Central memory CD4-positive, alpha-beta T cell (primary cell): ENCODE data around the gene AQP9.

Experiments
- DNase-seq: peaks from one replicate; pipeline ENCODE4 v3.0.0; 2022

The AQP9 gene

DNA sequence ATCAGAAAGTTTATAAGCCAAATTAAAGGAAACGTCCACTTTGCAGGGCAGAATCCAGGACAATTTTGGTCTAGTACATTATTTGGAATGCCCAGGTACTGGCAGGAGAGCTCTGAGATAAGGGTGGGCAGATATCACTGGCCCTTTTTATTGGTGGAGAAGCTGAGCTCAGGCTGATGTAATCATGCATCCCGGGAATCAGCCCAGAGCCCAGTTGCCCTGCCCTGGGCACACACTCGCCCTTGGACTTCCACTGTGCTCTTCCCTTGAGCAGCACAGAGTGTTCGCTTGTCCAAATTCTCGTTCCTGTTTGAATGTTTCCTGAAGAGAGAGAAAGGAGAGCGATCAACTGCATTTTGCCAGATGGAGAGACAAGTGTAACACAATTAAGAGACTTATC, 3.7 kb downstream of the AQP9 start:
- no peak for DNase-seq

DNA sequence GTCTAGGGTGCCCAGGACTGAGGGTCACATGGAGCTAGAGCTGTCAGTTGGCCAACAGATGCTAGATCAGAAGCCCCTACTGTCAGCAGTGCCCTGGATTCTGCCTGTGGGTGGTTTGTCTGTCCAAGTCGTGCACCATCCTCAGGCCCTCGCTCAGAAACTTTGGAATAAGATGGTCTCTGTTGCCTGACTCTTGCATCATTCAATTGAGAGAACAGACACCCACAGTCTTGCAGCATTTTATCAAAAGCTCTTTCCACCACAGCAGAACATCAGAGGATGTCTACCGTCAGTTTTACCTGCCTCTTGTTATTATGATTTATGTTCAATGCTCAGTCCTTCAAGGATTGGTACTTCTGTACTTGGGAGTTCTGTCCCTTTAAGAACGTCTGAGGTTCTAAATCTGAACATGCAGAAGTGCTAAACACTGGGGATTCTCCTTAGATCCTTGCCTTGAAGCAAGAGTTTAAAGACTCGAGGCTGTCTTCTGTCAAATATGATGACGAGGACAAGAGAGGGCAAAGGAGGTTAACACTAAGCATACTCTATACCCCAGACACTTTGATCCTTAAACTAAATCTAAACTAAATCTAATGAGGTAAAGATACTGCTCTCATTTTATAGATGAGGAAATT, 4.8 kb downstream of the AQP9 start:
- DNase-seq, result no peak

DNA sequence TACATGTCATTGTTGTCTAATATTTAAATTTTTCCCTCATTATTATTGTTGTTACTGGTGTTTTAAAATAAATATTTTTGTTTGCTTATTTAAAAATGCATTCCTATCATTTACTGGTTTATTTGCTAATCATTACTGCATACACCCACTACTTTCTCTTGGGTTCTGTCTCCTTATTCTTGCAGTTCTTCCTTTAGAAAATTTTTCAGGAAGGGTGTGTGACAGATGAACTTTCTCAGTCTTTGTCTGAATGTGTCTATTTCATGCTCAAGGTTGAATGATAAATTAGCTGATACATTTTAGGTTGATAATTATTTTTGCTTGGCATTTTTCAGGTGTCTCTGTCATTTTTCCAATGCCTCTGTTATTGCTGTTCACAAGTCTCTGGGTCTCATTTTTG, 7.4 kb downstream of the AQP9 start:
- no peak for DNase-seq

DNA sequence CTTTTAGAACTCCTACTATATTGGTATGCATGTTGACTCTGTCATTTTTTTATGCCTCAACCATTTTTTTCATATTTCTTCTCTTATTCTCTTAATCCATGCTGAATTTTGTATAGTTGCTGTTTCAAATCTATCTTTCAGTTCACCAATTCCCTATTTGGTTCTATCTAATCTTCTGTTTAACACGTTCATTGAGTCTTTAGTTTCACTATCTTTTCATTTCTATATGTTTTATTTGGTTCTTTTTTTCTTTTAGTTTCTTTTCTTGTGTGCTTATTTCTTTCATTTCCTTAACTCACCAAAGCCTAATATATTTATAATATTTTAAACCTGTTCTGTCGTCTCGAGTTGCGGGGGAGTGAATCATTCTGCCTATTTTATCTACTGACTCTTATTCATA, 8.0 kb downstream of the AQP9 start:
- no peak for DNase-seq

DNA sequence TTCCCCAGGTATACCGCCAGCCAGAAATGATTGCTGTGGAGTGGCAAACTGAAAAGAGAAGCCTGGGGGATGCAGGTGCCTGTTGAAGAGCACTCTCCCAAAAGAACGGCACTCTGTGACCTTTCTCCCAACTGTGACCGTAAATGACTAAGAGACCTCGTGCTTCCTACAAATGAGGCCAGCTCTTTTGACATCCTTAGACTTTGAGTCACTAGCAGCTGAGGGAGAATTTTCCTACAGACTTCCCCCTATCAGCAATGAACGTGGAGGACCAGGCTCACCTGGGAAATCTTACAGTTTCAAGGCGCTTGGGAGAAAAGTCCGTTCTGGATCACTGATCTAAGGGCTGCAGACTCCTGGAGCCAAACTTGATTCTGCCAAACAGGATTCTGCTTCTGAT, 8.6 kb downstream of the AQP9 start:
- no peak for DNase-seq

DNA sequence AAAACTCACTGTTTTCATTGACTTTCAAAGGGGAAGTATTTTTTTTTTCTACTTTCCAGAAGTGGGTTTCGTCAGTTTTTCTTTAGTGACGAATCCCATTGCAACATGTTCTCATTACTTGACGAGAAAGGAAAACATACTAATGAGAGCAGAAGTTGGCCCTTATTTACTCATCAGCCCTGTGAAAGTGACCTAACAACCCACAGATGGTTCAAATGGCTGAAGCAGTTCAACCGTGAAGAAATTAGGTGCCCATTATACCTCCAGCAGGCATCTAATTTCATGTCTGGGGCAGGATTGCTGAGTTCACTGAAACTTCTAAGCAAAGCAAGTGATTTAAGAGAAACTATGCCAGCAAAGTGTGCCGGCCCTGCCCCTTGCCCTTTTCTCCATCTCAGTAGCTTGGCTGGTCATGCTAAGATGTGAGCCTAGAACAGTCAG, 9.0 kb downstream of the AQP9 start:
- no peak for DNase-seq

DNA sequence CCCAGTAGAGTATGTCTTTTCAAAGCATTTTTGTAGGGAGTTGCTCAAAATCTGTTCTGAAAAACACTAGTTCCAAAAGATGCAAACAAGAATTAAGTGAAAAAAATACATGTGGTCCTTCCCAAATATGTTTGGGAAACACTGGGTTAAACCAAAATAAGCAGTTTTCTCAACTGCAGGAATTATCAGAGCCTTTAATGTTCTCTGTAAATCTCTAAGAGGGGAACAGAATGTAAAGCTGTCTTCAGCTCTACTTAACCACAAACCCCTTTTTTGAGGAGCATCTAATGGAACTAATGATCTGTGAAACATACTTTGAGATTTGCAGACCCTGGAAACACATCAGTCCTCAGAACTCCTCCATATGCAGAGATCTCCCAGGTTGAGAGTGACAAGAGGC, 9.9 kb downstream of the AQP9 start:
- DNase-seq, result no peak

DNA sequence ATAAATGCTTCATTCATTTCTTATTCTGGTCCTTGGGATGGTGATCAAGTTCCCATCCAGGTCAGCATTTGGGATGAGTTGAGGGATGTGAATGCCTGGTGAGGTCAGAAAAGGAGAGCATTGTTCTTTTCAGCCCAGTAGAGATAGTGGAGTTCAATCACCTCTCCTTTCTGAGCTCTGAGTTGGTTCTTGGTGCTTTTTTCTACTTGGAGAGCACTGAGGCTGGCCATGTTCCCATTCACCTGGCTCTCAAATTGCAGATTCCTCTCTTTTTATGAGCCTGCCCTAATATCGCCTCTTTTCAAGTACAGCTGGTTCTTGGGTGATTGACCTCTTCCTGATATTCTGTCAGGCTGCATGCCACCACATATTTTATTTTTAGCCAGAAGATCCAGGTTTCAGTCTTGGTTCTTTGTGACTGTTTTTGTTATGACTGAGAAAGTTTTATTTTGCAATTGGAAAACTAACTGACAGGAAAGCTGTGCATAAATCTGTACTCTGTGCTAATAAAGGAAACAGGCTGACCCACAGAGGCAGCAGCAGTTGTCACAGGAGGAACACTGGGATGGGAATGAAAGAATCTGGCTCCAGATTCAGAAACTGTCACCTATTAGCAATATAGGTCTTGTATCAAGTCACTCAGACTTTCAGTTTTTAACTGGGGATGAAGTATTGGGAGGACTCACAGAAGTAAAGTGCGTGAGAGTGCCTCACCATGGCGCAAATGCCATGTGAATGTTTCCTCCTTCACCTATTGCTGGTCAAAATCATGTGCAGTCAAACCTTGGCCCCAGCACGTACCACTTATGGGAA, 10.7 kb downstream of the AQP9 start:
- DNase-seq, result no peak

DNA sequence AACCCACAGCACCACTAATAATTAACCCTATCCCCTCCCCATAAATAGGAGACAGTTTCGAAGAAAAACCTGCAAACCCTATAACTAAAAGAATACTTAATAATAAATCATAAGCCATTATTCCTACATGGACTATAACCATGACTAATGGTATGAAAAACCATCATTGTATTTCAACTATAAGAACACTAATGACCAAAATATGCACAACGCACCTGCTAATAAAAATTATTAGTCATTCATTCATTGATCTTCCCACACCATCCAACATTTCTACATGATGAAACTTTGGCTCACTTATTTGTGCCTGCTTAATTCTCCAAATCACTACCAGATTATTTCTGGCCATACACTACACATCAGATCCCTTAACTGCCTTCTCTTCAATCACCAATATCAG, 16.6 kb downstream of the AQP9 start:
- no peak for DNase-seq

DNA sequence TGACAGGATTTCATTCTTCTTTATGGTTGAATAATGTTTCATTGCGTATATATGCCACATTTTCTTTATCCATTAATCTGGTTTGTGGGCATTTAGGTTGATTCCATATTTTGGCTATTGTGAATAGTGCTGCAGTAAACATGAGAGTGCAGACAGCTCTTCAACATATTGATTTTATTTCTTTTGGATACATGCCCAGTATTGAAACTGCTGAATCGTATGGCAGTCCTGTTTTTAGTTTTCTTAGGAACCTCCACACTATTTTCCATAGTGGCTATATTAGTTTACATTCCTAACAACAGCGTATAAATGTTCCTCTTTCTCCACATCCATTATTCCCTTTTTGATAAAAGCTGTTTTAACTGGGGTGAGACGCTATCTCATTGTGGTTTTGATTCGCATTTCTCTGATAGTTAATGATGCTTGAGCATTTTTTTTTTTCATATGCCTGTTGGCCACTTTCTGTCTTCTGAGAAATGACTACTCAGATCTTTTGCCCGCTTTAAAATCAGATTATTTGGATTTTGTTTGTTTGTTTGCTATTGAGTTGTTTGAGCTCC, 21.7 kb downstream of the AQP9 start:
- DNase-seq, result no peak

DNA sequence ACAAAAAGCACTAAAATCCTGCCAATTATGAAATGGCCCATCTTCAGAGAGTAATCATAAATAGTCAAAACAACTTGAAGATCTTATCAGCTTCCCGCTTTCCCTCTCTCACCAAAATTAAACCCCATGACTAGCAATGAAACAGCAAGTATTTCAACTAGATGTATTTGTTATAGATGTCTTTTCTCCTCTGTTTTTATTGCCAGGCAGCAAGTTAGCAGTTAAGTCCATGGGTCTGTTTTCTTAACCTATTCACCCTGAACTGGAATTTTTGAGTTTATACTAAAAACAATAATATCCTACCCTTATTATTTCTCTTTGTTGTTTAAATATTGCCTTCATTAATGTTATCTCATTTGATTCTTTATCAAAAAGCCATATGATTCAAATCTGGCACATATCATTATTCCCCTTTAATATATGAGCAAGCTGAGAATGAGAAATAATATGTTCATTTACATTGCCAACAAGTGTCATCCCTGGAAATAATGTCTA, 23.3 kb downstream of the AQP9 start:
- no peak for DNase-seq

DNA sequence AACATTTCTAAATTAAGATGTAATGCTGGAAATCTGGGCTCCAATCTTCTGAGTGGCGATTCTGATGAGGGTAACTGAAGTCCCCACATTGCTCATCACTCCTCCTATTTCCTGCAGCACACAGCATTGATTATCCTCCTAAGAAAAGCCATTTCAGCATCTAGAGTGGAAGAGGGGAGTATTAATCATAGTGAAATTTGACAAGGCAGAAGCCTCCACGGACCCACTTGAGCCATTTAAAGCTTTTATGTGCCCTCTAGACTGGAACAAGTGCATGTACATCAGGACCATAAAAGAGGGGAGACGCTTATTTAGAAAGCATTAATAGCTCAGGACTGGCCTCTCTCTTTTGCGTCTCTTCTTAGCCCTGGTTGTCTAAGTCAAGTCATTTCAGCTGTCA, 25.8 kb downstream of the AQP9 start:
- no peak for DNase-seq

DNA sequence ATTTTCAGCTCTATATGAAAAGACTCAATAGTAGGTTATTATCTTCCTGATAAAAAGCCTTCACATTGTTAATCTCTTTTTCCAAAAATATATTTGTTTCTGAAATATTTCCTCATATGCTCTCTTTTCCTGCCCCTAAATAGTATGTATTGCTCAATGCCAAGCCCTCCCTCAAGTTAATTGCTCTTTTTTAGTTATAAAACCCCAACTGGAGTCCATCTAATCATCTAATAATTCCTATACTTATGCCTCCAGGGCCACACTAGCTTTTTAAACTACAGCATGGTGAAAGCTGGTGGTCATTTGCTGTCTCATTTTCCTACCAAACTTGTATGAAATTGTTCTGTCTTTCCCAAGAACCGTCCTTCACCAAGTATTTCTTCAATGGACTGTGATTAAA, 26.7 kb downstream of the AQP9 start:
- no peak for DNase-seq

DNA sequence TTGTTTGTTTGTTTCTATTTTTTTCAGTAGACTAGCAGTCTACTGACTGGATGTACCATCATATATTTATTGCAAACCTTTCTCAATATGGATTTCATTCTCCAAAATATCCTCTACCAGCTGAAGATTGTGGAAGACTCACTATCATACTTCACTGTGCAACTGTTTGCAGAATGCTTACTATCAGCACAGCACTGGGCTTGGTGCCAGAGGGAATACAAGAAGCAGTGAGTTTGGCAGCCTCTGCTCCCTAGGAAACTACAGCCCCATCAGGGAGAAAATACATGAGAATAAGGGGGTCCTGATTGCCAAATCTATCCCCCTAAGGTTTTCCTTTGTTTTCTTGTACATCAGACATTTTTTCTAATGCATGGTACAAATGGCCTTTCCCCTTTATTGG, 27.5 kb downstream of the AQP9 start:
- DNase-seq, result no peak

DNA sequence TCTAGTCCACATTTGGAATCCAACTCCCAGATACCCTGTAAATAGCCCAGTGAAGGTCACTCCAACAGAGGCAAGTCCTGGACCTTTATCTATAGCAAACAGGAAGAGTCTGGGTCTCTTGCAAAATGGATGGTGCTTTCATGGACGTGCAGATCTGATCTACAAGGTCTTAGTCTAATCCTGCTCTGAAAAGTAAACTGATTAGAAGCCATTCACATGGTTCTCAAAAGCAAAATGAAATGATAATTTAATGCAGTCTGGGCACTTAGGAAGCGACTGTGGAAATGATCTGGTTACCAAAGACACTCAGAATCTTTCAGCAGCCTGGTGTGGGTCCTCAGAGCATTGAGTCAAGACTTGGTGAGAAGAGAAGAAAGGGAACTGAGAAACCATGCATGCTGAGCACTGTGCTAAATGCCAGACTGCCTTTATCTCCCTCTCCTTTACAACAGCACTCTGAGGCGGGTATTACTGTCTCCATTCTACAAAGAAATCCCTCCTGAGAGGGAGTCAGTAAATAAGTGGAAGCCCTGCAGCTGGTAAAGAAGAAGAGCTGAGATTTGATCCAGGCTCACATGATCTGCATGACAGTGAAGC, 29.0 kb downstream of the AQP9 start:
- no peak for DNase-seq

DNA sequence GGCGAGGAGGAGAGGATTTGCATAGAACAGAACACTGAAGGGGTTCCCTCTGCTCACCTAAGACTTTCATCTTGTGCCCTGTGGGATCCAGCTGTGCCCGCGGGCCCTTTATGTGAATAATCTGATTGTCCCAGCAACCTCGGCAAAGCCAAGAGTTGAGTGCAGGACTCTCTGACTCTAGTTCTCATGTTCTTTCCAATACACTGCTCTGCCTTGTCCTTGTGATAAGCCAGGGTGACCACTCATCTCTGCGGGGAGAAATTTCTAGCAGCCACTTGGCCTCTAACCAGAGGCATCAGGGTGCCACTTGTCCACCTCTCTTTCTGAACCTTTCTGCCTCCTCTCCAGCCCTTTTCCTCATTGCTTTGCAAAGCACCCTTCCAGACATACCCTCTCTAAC, 31.8 kb downstream of the AQP9 start:
- no peak for DNase-seq

DNA sequence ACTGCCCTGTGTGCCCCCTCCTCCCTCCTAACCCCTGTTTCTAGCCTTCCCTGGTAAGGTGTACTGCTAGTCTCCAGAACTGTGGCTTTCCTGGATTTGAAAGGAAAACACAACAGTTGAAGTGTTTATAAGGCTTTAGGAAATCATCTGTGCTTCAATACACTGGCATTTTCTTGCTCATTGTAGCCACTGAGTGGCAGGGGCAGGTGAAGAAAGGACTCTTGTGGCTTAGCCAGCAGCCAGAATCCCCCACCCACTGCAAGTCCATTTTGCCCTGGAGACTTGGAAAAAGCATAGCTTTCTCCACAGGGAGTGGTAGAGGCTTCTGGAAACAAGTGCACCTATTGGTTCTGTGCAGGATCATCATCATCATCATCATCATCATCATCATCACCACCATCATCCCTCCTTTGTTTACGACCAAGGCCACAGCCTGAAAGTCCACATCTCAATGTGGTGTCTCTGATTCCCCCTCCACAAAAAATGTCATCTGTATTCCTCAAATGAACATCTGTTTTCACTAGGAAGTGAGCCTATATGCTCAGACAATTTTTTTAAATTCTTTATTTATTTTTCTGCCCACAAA, 33.4 kb downstream of the AQP9 start:
- DNase-seq, result no peak

DNA sequence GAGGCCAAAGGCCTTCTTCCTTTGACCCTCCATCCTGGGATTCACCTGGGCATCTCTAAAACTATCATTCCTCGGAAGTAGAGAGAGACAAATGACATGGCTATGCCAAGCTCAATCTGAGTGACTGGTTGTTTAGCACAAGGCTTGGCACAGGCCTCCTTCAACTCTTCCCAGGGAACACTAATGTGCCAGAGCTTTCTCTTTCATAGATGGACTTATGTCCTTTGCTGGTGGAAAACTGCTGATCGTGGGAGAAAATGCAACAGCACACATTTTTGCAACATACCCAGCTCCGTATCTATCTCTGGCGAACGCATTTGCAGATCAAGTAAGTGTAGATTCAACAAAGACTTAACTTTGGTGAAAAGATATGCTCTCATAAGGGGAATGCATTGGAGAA, 36.5 kb downstream of the AQP9 start:
- DNase-seq, result no peak

DNA sequence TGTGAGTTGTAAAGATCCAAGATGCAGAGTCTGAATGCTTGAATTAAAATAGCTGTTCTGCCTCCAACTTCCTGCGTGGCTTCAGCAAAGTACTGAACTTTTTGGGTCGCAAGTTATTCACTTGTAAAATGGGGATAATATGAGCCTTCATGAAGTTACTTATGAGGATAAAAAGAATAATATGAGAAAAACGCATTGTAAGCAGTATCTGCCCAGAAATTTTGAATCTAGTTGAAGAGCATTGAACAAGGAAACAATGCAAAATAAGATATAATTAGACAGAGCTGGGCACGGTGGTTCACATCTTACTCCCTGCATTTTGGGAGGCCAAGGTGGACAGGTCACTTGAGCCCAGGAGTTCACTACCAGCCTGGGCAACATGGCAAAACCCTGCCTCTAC, 37.8 kb downstream of the AQP9 start:
- DNase-seq, result no peak

DNA sequence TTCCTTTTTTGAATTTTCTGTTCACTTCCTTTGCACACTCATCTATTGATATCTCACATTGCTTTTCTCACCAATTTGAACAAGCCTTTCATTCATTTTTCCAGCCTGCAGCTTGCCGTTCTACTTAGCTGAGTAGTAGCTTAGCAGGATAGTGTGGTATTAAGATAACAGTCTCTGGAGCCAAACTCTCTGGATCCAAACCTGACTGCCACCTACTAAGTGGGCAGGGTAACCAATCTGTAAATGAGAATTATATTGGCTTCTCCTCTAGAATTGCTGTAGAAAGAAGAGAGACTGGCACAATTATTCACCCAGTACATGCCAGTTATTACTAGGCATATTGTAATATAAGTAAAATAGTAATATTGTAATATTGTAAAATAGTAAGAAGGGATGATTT, 40.5 kb downstream of the AQP9 start:
- no peak for DNase-seq

DNA sequence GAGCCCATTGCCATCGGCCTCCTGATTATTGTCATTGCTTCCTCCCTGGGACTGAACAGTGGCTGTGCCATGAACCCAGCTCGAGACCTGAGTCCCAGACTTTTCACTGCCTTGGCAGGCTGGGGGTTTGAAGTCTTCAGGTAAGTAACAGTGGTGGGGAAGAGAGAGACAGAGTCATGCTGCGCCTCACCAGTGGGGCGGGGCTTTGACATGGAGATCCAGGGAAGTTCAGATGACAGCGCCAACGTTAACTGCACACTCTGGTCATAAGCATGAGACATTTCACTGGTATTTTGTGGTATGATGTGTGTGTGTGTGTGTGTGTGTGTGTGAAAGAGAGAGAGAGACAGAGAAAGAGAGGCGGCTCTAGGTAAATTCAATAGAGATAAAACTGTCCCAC, 41.0 kb downstream of the AQP9 start:
- no peak for DNase-seq

DNA sequence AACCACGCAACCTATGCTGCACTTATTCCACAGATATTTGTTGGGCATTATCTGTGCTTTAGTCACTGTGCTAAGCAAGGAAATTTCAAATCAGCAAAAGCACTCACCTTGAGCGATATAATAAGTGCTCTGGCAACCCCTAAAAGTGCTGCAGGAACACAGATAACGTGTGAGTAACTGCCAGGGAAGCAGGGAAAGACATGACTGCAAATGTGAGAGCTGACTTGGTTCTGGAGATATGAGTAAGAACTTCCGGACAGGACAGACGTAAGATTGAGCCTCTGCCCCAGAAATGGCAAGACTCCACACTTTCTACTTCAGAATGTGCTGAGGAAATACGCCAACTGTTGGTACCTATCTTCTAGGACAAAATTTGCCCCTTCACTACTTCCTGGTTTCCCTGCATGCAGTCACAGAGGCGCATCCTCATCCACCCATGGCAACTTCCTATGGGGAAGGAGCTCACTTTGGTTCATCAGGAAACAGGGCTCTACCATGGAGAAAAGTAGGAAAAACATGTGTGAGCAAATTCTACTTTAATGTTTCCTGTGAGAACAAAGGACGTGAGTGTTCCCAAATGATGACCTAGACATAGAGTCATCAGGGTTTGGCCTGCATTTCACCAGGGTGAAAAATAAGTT, 41.7 kb downstream of the AQP9 start:
- no peak for DNase-seq
